Measurements from ENCODE around the gene NFIB. TPM values are rescaled to one million over a fixed set of nuclear protein-coding genes. Genes with fewer than 3 reads are reported as not detected.

NFIB gene
- total RNA-seq, 4 donors from 2014 or later: 40.2 to 150 (median 83.7) TPM

DNA sequence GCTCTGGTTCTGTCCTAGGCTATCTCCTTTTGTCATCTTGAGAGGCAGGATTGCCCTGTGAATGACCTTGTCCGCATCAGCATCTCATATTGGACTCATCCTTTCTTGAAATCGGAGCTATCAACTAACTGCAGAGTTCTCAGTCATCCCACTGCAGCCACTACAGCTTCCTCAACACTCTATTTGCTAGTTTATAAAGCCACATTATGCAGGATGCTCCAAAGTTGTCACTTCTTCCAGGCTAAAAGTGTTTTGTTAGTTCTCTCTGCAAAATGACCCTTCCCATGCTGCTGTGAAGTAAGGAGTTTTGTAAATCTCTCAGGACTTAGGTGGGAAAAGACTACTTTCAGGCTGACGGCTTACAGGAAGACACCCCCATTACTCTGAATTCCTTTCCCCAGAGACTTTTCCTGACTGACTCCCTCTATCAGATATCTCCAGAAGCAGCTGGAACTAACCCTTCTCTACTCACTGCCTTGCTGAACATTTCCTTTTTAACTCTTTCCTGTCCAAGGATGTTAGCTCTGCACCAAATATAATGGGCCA is 257.6 kb downstream of the NFIB start:
- Histone ChIP-seq H3K27ac (no peak overlapping the region), H3K4me1 (no peaks in the 10 kb centered on the region), H3K4me3 (no peak overlapping the region), H3K9me3 (no peaks in the 10 kb centered on the region), H3K27me3 (no peaks in the 10 kb centered on the region), H3K36me3 (no peaks in the 10 kb centered on the region)
- in situ Hi-C loops (cut with MboI; ENCODE audit: low pct_ligation_motif_present in 1 of 4, low pct_unique_long_range_greater_than_20kb in 1 of 4, low sequenced_read_pairs in 3 of 4) (no loop called here), intact Hi-C loops (cut with DNase I; ENCODE audit: low total_unique reads) (no loop called here)
- 48 to 80% methylated on average over 1 to 3 of the region's 3 CpGs for WGBS, 2 donors (ENCODE audit: low coverage in 1 of 2)
- TF ChIP-seq, protein P1, sequence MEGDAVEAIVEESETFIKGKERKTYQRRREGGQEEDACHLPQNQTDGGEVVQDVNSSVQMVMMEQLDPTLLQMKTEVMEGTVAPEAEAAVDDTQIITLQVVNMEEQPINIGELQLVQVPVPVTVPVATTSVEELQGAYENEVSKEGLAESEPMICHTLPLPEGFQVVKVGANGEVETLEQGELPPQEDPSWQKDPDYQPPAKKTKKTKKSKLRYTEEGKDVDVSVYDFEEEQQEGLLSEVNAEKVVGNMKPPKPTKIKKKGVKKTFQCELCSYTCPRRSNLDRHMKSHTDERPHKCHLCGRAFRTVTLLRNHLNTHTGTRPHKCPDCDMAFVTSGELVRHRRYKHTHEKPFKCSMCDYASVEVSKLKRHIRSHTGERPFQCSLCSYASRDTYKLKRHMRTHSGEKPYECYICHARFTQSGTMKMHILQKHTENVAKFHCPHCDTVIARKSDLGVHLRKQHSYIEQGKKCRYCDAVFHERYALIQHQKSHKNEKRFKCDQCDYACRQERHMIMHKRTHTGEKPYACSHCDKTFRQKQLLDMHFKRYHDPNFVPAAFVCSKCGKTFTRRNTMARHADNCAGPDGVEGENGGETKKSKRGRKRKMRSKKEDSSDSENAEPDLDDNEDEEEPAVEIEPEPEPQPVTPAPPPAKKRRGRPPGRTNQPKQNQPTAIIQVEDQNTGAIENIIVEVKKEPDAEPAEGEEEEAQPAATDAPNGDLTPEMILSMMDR (IDR thresholded peaks at IDR 0.05): no peak
- no peak for TF ChIP-seq POLR2AphosphoS5 (IDR thresholded peaks at IDR 0.05)
- TF ChIP-seq POLR2A (IDR thresholded peaks at IDR 0.05): no peak
- TF ChIP-seq EP300 (IDR thresholded peaks at IDR 0.05; ENCODE audit: low read depth): no peak
- DNase-seq: no peak

DNA sequence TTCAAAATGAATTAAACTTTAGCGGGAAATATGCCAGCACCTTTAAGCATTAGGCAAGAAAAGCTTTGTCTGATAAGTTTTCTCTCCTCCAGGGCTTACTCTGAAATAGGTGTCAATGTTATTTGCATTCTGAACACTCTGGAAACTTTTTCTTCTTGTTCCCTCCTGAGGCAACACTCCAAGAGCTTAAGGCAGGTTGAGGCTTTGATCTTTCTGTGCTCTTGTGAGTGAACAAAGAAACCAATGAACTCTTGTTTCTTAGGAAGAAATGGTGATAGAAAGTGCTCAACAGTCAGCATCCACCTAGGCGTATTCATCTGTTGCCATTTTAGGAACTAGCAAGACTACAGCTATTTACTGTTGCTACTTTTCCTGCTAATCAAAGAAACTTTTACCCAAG is 259.8 kb downstream of the NFIB start:
- WGBS, 2 donors (ENCODE audit: low coverage in 1 of 2): 75 to 83% methylated on average over 2 of the region's 2 CpGs

DNA sequence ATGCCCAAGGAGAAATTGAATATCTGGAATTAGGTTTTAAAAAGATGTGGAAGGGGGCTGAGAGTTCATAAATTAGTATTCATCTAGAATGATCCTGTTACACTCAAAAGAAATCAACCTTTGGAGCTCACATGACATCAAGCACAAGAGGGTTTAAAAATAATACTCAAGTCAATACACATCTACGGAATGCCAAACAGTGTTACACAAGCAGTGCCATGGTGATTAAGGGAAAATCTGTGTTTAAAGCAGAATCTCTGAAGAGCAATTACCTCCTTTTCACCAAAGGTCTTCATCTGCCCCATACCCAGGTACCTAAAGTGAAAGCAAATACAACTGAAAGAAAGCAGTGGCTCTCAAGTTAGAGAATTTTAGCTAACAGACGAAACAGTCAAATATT is 261.6 kb downstream of the NFIB start:
- intact Hi-C loops (cut with DNase I; ENCODE audit: low total_unique reads): no loop called here
- Histone ChIP-seq H3K9me3 (no peaks in the 10 kb centered on the region), H3K4me1 (no peaks in the 10 kb centered on the region), H3K27ac (no peak overlapping the region), H3K36me3 (no peaks in the 10 kb centered on the region), H3K4me3 (no peak overlapping the region), H3K27me3 (no peaks in the 10 kb centered on the region)
- in situ Hi-C loops (cut with MboI; ENCODE audit: low pct_ligation_motif_present in 1 of 4, low pct_unique_long_range_greater_than_20kb in 1 of 4, low sequenced_read_pairs in 3 of 4): no loop called here
- WGBS, 2 donors (ENCODE audit: low coverage in 1 of 2): 83 to 85% methylated on average over 2 of the region's 2 CpGs
- DNase-seq: no peak
- TF ChIP-seq, protein P1 (IDR thresholded peaks at IDR 0.05): no peak
- TF ChIP-seq EP300 (IDR thresholded peaks at IDR 0.05; ENCODE audit: low read depth) (no peak), POLR2A (IDR thresholded peaks at IDR 0.05) (no peak), POLR2AphosphoS5 (IDR thresholded peaks at IDR 0.05) (no peak)

More for the DNA sequence above, 259.8 kb downstream of the NFIB start:
- Histone ChIP-seq H3K4me3 (no peak overlapping the region), H3K36me3 (no peaks in the 10 kb centered on the region), H3K4me1 (no peaks in the 10 kb centered on the region), H3K9me3 (no peaks in the 10 kb centered on the region), H3K27me3 (no peaks in the 10 kb centered on the region), H3K27ac (no peak overlapping the region)
- no peak for DNase-seq
- TF ChIP-seq POLR2A (IDR thresholded peaks at IDR 0.05): no peak
- intact Hi-C loops (cut with DNase I; ENCODE audit: low total_unique reads): no loop called here
- in situ Hi-C loops (cut with MboI; ENCODE audit: low pct_ligation_motif_present in 1 of 4, low pct_unique_long_range_greater_than_20kb in 1 of 4, low sequenced_read_pairs in 3 of 4): no loop called here

DNA sequence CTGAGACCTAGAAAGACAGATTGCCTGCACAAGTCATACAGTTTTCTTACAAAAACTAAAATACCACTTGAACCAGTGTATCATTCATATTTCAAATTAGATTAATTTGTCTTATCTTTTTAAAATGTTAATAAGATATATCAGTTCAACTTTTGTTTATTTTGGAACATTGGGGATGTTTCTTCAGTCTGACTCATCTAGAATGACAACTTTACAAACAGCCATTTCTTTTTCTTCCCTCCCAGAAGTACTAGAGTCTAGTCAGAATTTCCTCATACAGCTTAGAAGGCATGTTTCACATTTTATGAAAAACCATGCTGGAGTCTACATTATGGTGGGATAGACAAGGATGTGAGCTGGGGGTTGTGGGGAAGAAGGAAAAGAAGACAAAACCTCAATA is 262.5 kb downstream of the NFIB start:
- no peak for TF ChIP-seq EP300 (IDR thresholded peaks at IDR 0.05; ENCODE audit: low read depth)
- TF ChIP-seq, protein P1 (IDR thresholded peaks at IDR 0.05): no peak
- TF ChIP-seq POLR2AphosphoS5 (IDR thresholded peaks at IDR 0.05): no peak
- TF ChIP-seq POLR2A (IDR thresholded peaks at IDR 0.05): no peak

DNA sequence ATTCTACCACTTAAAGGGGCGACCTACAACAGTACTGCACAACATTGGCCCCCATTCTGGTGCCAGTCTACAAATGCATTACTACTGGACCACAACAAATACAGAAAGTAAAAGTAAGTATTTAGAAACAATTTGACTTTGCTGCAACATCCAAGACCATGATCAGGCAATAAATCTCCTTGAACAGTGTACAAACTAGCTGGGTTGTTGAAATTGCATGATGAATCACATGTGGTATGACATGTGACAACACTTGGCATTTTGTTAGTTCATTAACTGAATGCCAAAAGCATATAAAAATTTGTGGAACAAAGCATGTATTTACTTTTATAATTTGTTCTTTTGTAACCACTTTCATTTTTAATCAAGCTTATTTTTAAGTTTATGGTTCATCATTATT is 270.5 kb downstream of the NFIB start:
- TF ChIP-seq, protein P1 (IDR thresholded peaks at IDR 0.05): no peak
- TF ChIP-seq EP300 (IDR thresholded peaks at IDR 0.05; ENCODE audit: low read depth) (no peak), POLR2AphosphoS5 (IDR thresholded peaks at IDR 0.05) (no peak), POLR2A (IDR thresholded peaks at IDR 0.05) (no peak)
- Histone ChIP-seq H3K4me1 (no peaks in the 10 kb centered on the region), H3K36me3 (no peaks in the 10 kb centered on the region), H3K27me3 (no peaks in the 10 kb centered on the region), H3K27ac (no peak overlapping the region), H3K9me3 (no peaks in the 10 kb centered on the region), H3K4me3 (no peak overlapping the region)
- DNase-seq: no peak
- intact Hi-C loops (cut with DNase I; ENCODE audit: low total_unique reads): no loop called here
- WGBS, 2 donors (ENCODE audit: low coverage in 1 of 2): 69% methylated on average over 1 of the region's 1 CpG; no CpG with 5 or more reads in 1 of the 2 donors
- in situ Hi-C loops (cut with MboI; ENCODE audit: low pct_ligation_motif_present in 1 of 4, low pct_unique_long_range_greater_than_20kb in 1 of 4, low sequenced_read_pairs in 3 of 4): no loop called here

More for the DNA sequence above, 262.5 kb downstream of the NFIB start:
- DNase-seq: no peak
- H3K36me3 ChIP-seq: no peaks in the 10 kb centered on the region
- H3K27ac ChIP-seq: no peak overlapping the region
- in situ Hi-C loops (cut with MboI; ENCODE audit: low pct_ligation_motif_present in 1 of 4, low pct_unique_long_range_greater_than_20kb in 1 of 4, low sequenced_read_pairs in 3 of 4) (no loop called here), intact Hi-C loops (cut with DNase I; ENCODE audit: low total_unique reads) (no loop called here)
- H3K4me1 ChIP-seq: no peaks in the 10 kb centered on the region
- no peak overlapping the region for H3K4me3 ChIP-seq
- H3K27me3 ChIP-seq: no peaks in the 10 kb centered on the region
- H3K9me3 ChIP-seq: no peaks in the 10 kb centered on the region
